OCI-LY7 (cell line): ENCODE results near the gene FGD5.

ENCODE experiments used
- EZH2phosphoT487 ChIP-seq: fragments of 200-600 bp; sonication (generic); IDR thresholded peaks from 2 replicates; pipeline ENCODE4 v1.6.1; 2018; ENCODE audit warnings: low read depth, borderline replicate concordance, mild to moderate bottlenecking, mixed run types, antibody characterized with exemption, low read length, moderate library complexity, mixed read lengths
- TF ChIP-seq, protein P1 (sequence below): fragments of 200-600 bp; sonication (generic); conservative IDR thresholded peaks from 2 replicates; pipeline ENCODE4 v1.5.1; 2014; ENCODE audit warnings: mild to moderate bottlenecking, antibody characterized with exemption, low read length, moderate library complexity, mixed read lengths

DNA sequence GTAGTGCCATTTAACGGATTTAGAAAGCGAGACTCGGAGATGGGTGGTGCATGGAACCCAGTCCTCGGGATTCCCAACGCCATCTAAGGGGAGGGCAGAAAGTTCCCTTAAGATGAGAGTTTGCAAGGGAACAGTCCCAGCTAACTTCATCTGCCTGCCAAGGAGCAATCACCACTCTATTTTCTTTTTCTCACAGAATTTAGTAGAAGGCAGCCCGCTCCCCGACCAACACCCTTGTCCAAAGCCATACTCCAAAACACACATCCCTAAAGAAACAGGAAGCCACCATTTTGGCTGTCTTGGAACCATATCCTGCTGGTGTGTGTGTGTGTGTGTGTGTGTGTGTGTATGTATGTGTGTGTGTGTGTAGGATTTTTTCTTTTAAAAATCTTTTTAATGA is 7.1 kb upstream of the FGD5 start:
- TF ChIP-seq, protein P1, sequence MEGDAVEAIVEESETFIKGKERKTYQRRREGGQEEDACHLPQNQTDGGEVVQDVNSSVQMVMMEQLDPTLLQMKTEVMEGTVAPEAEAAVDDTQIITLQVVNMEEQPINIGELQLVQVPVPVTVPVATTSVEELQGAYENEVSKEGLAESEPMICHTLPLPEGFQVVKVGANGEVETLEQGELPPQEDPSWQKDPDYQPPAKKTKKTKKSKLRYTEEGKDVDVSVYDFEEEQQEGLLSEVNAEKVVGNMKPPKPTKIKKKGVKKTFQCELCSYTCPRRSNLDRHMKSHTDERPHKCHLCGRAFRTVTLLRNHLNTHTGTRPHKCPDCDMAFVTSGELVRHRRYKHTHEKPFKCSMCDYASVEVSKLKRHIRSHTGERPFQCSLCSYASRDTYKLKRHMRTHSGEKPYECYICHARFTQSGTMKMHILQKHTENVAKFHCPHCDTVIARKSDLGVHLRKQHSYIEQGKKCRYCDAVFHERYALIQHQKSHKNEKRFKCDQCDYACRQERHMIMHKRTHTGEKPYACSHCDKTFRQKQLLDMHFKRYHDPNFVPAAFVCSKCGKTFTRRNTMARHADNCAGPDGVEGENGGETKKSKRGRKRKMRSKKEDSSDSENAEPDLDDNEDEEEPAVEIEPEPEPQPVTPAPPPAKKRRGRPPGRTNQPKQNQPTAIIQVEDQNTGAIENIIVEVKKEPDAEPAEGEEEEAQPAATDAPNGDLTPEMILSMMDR, result no peak
- TF ChIP-seq EZH2phosphoT487, result no peak
